ENCODE measurements around the gene SVEP1.
"Not testable (repeated sequence)": the region's sequence is repeated elsewhere in the genome, so short reads cannot be mapped to it uniquely, and the experiment has no call there.

Gene SVEP1

DNA sequence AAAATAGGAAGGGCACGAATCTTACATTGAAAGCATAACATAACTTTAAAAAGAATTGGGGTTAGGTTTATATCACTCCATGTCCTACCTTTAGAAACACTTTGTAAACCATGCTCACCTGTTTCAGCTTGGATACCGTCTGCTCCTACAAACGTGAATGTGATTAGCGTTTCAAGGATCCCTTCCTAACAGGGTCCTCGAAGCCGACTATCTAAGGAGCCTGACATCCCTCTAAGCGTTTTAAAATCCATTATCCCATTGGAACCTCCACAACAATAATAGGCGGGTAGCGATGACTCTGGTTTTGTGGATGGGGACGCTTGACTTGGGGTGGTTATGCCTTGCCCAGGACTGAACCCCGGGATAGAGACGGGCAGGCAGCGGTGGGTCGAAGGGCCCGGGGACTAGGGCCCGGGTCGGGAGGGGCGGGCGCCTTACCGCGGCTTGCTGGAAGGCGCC is 937 bp downstream of the SVEP1 start:
- DNase-seq (ENCODE audit: low read depth in 2 of 2), result no peak

DNA sequence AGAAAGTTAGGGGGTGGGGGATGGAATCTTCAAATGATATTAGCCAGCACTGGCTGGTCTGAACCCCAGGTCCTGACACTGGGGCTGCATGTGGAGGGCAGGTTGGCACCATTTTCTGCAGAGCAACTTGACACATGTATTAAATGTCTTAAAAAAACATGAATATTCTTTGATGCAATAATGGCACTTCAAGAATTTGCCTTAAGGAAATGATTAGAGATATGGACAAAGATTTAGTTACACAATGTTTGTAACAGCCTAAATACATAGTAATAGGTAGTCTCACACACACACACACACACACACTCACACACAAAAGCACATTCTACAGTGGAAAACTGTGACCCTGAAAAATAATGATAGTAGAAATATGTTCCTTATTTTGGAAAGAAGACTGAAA is 3.6 kb downstream of the SVEP1 start:
- DNase-seq (ENCODE audit: low read depth in 2 of 2), result no peak

DNA sequence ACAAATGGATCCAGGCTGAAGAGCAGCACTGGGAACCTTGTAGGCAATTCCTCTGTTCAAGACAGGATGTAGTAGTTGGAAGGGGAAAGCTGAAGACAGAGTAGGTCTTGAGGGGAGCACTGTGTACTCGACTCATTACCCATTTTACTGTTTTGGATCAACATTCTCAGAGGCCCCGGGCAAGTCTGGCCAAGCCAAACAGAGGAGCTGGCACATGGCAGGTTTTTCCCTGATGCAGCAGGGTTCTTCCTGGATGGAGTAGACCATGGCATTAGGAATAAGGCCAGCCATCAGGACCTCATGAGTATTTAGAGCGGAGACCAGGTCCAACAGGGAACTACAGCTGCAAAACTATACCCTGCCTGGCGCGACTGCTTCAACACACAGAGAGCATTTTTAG is 4.4 kb downstream of the SVEP1 start:
- DNase-seq (ENCODE audit: low read depth in 2 of 2), result no peak

DNA sequence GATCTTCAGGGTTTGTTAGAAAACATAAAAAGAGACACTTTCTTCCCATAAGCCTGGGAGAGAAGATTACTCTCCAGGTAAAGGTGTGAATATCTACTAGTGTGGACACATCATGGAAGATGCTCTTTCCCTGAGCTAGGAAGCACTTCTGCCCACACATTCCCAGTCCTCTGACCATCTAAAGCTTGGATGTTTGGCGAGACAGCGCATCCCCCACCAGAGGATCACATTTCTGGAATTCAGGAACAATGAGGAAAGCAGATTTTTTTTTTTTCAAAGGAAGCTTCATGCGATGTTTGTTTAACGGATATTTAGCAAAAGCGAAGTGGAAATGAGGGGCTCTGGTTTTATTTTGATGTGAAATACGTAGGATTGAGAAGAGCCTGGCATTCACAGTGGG is 6.2 kb downstream of the SVEP1 start:
- no peak for DNase-seq (ENCODE audit: low read depth in 2 of 2)

DNA sequence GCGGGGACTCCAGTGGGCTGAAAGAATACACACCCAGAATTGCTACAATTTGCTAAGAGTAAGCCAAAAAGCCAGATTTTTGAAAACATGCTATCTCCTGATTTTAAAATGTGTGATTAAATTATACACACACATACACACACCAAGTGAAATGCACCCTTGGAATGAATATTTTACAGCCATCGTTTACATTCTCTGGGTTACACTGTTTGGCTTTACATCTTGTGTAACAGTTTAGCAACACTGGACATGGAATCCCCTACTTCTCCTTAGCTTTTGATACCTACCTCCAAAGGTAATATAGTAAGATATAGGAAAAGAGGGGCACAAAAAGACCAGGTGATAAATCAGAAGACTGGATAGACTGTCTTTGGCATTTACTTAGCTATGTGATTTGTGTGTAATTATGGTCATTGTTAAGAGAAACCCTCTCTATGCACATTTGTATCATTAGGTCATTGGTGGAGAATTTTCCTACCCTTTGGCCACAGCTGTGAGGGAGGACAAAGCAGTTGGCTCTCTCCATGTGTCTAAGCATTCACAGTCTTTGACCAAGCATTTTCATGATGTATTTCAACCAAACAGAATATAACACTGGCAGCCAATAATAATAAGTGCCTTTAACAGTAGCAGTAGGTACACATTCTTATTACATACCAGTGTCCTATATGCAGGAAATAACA is 7.6 kb downstream of the SVEP1 start:
- no peak for DNase-seq (ENCODE audit: low read depth in 2 of 2)

DNA sequence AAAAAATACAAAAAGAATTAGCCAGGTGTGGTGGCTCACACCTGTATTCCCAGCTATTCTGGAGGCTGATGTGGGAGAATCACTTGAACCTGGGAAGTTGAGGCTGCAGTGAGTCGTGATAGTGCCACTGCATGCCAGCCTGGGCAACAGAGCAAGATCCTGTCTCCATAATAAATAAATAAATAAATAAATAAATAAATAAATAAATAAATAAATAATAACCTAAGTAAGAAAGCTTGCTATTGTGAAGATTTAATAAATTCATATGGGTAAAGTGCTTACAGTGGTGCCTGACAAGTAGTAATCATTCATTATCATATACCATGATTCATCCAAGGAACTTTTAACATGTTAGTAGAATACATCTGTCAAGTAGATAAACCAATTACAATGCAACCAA is 13.4 kb downstream of the SVEP1 start:
- no peak for DNase-seq (ENCODE audit: low read depth in 2 of 2)

DNA sequence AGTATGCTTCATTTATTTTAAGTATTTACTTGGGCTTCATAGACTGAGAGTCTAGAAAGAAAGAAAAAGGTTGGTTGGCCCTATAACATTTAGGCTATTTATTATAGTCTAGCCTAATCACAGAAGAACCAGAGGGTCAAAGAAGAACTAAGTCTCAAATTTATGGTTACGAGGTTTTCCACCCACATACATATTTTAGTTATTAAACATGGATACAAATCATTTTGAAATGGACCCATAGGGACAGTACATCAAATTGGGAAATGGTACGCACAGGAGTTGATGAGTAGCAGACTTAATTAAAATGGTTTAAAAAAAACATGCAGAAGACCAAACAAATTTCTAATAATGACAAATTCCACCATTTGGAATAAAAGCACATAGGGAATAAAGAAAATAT is 17.7 kb downstream of the SVEP1 start:
- no peak for DNase-seq (ENCODE audit: low read depth in 2 of 2)

DNA sequence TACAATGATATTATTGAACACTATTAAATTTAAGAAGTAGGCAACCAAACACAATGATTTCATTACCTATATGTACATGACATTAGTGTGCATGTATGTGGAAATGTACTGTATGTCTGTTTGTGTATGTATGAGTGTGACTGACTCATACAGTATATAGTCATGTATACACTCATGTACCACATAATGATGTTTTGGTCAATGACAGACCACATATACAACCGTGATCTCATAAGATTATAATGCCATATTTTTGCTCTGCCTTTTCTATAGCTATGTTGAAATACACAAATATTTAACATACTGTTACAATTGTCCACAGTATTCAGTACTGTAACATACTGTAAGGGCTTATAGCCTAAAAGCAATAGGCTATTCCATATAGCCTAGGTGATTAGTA is 19.7 kb downstream of the SVEP1 start:
- DNase-seq (ENCODE audit: low read depth in 2 of 2), result no peak

DNA sequence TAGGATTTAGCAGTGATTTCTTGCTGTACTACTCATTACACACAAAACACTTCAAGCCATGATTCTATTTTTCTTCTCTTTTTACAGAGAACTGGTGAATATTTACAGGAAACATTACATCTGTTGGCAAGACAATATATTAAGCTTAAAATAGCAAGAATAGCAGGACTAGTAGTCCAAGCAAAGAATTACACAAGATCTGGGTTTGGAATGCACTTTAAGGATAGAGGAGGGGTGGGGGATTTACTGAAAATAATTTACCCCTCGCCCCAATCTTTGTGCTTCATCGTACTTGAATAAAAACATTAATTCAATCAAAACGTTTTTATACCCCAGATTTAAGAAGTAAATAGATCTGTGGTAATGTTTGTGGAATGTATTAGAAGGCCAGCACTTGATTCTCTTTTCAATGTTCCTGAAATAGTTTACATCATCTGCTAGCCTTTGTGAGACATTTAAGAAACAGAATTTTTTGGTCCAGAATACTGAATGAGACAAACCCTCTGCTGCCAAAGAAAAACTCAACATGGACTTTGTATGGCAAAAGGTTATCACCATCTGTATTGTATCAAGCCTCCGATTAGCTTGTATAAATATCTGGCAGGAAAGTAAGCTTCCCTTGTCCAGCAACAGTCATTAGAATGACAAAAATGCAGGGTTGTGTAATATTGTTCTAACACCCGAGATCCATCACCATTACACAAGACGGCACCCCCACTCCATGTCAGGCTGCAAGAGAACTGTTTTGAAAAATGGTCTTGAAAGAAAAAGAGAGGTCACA is 23.8 kb downstream of the SVEP1 start:
- DNase-seq (ENCODE audit: low read depth in 2 of 2), result no peak

DNA sequence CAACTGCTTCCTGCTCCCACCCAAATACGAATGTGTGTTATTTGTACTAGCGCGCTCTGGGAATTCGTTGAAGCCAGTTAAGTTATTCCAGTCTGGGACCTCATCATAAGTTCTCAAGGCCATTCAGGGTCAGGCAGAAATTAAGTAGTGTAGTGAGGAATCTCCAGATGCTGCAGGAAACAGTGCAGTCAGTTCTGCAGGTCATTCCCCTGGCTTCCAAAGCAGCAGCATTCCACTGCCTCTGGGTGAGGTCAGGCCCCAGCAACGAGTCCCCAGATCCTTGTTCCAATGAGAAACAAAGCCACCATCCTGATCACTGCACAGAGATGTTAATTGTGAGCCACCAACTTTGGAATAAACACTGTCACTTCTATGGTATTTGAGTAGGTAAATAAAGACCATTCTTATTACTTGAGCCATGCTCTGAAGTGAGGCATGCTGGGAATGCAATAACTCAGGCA is 33.1 kb downstream of the SVEP1 start:
- no peak for DNase-seq (ENCODE audit: low read depth in 2 of 2)

DNA sequence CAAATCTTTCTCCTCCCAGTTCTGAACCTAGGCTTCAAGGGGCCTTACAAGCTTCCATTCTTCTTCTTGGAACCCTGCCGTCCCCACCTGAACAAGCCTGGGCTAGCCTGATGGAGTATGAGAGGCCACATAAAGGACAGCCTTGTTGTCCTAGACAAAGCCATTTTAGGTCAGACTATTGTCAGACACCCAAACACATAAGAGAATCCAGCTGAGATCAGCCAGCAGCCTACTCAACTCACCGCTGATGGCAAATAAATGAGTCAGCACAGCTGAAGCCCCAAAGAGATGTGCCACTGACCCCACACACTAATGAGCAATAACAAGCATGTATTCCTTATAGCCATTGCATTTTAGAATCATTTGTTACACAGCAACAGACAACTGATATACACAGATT is 33.8 kb downstream of the SVEP1 start:
- DNase-seq (ENCODE audit: low read depth in 2 of 2), result no peak

DNA sequence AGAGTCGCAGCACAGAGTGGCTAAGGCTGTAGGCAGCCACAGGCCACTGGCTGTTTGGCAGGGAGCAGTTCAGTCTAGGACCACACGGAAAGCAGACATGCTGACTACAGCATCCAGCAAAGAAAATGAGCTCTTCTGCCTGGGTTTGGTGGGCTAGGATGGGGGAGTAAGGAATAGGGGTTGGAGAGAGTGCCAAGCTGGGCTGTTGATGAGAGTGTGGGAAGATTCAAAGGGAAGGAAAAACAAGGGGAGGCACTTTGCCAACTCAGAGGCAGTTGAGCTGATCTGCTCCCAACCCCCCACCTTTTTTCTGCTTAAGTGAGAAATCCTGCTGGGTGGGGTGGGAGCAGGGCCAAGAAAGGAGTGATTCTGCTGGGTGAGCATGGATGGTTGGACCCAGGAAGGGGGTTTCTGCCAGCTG is 35.9 kb downstream of the SVEP1 start:
- no peak for DNase-seq (ENCODE audit: low read depth in 2 of 2)

DNA sequence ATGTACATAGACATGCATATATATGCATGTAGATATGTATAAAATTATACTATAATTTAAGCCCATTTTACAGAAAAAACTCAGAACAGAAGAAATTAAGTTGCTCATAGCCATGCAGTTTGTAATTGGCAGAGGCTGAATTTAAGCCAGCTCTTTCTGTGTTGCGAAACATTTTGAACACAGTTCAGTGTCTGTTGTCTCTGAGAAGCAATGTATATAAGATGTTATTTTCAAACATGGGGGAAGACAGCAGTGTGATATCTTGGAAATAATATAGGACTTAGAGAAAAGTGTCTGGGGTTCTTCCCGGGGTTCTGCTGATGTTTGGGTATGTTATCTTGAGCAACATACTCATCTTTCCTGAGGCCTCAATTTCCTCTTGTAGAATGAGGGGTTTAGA is 37.6 kb downstream of the SVEP1 start:
- no peak for DNase-seq (ENCODE audit: low read depth in 2 of 2)

DNA sequence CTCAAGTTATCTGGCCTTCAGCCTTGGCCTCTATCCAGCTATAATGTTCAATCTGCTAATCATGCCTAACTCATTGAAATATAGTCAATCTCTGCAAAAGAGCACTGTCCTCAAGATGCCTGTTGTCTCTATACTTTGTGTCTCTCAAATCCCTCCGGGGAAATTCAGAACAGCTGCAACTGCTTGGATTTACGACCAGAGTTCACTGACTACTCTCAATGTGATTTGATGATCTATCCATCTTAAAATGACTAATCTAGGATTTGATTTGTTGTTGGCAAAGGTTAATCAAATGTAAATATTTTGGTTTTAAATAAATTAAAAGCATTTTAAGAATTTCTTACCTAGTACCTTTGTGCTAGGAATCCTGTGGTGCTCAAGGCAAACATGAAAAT is 40.9 kb downstream of the SVEP1 start:
- no peak for DNase-seq (ENCODE audit: low read depth in 2 of 2)

DNA sequence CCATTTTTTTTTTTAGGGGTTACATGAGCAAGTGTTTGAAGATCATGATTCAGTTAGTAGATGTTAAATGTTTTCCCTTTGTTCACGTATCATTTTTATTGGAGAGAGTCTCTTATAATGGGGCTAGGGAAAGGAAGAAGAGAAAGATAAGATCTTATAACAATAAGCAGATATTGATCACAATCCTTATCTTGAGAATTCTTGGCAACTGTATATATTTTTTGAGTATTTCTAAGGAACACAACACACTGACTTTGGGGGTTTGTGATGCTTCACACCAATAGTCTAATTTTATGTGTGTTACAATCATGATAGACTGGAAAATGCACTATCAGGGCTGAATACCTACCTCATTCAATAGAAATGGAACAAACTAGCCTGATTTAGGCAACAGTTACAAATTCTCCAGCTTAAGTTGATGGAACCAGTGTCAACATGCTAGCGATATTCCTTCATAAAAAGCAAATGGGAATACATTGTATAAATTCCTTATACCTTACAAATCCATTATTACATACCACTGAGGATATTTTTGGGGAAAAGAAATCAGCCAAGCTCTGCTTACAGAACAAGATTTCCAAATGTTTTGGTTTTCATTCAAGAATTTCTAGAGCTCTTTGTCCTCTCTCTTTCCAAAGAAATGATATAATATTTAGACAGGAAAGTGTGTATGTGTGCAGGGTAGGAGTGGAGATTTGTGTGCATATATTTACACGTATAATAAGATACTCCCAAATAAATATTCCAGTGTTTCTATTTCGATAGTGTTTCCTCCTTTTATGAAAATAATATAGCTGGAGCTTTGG is 41.5 kb downstream of the SVEP1 start:
- DNase-seq (ENCODE audit: low read depth in 2 of 2), result no peak

DNA sequence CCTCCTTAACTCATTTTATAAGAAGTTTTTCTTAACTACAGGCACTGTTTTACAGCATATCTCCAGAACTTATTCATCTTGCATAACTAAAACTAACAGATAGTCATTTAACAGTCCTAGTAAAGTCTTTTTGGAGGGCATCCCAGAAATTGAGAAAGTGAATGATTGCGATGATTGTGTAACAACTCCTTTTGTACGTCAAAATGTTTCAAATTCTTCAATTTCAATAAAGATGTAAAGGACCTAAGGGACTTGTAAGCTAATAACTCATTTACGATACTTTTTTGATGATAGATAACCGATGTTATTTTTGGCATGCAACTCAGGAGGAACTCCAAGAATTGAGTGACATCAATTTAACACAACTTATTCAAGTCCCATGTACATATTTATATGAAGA is 42.7 kb downstream of the SVEP1 start:
- DNase-seq (ENCODE audit: low read depth in 2 of 2), result no peak

DNA sequence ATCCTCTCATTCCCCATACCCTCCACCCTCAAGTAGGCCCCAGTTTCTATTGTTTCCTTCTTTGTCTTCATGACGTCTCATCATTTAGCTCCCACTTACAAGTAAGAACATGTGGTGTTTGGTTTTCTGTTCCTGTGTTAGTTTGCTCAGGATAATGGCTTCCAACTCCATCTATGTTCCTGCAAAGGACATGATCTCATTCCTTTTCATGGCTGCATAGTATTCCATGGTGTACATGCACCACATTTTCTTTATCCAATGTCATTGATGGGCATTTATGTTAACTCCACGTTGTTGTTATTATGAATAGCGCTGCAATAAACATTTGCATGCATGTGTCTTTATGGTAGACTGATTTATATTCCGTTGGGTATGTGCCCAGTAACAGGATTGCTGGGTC is 45.4 kb downstream of the SVEP1 start:
- DNase-seq (ENCODE audit: low read depth in 2 of 2), result not testable (repeated sequence)

DNA sequence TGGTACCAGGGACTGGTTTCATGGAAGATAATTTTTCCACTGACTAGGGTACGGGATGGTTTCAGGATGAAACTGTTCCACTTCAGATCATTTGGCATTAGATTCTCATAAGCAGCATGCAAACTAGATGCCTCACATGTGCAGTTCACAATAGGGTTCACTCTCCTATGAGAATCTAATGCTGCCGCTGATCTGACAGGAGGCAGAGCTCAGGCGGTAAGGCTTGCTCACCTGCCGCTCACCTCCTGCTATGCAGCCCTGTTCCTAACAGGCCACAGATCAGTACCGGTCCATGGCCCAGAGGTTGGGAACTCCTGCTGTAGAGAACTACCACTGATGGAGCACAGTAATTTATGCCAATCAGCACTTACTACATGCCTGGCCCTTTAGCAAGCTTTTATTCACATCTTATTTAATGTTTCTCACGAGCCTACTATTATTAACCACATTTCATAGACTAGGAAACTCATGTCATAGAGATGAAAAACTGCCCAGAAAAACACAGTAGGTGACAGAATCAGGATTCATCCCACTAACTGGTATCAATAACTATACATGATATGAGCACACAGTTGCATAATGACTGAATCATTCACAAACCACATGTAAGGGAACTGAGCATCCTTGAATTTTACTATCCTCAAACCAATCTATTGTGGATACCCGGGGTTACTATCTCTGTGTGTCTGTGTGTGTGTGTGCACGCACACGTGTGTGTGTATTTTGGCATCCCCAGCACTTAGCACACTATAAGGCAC is 46.5 kb downstream of the SVEP1 start:
- no peak for DNase-seq (ENCODE audit: low read depth in 2 of 2)

DNA sequence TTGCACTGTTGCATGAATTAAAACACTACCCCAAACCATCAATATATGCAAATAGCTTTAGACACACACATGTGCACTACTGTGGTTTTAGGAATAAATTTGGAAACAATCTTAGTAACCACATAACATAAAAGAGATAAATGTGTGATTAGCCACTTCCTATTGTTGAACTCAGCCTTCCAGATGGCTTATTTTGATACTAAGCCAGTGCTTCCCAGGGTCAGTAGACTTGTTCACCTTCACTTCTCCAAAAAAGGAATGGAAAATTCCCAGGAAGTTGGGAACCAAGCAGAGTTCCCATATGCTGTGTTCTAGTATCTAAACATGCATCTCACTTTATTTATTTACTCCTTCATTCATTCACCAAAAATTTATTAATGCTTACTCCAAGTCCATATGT is 47.8 kb downstream of the SVEP1 start:
- DNase-seq (ENCODE audit: low read depth in 2 of 2), result no peak

DNA sequence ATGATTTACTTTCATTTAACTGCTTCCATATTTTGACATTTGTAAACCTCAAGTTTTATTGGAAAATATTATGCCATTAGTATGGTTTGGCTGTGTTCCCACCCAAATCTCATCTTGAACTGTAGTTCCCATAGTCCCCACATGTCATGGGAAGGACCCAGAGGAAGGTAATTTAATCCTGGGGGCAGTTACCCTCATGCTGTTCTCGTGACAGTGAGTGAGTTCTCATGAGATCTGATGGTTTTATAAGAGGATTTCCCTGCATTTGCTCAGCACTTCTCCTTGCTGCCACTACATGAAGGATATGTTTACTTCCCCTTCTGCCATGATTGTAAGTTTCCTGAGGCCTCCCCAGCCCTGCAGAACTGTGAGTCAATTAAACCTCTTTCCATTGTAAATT is 48.3 kb downstream of the SVEP1 start:
- not testable (repeated sequence) for DNase-seq (ENCODE audit: low read depth in 2 of 2)

DNA sequence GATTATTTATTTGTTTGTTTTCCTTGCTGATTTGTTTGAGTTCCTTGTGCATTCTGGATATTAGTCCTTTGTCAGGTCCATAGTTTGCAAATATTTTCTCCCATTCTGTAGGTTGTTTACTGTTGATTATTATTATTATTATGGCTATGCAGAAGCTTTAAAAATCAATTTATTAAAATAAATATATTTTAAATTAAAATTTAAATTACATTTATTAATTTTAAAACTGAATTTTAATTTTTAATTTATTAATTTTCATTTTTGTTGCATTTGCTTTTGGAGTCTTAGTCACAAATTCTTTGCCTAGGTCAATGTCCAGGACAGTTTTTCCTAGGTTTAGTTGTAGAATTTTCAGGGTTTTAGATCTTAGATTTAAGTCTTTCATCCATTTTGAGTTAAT is 50.9 kb downstream of the SVEP1 start:
- no peak for DNase-seq (ENCODE audit: low read depth in 2 of 2)

DNA sequence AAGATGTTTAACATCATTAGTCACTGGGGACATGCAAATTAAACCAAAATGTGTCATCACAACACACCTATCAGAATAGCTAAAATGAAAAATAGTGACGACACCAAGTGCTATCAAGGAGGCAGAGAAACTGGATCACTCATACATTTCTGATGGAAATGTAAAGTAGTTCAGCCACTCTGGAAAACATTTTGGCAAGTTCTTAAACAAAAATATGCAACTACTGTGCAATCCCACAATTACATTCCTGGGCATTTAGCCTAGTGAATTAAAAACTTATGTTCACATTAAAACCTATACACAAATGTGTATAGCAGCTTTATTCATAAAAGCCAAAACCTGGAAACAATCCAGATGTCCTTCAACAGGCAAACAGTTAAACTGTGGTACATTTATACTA is 53.1 kb downstream of the SVEP1 start:
- DNase-seq (ENCODE audit: low read depth in 2 of 2), result no peak
